Suprapubic skin (tissue), 4 donors: ENCODE results near the gene ZNF775. TPM values are rescaled to one million over a fixed set of nuclear protein-coding genes. Genes with fewer than 3 reads are reported as not detected.

Experiments
- DNase-seq, 2 donors: peaks; one replicate each; pipeline ENCODE4 v3.0.0-alpha.2; 2019; ENCODE audit warnings: low spot score in 2 of 2
- H3K27ac ChIP-seq: fragments of 200-600 bp; sonication (generic); one replicate; pipeline ENCODE4 v1.5.1; 2019
- H3K27me3 ChIP-seq: fragments of 200-600 bp; sonication (generic); one replicate; pipeline ENCODE4 v1.5.1; 2019
- H3K36me3 ChIP-seq: fragments of 200-600 bp; sonication (generic); one replicate; pipeline ENCODE4 v1.5.1; 2019
- H3K4me1 ChIP-seq: fragments of 200-600 bp; sonication (generic); one replicate; pipeline ENCODE4 v1.5.1; 2019
- H3K4me3 ChIP-seq: fragments of 200-600 bp; sonication (generic); one replicate; pipeline ENCODE4 v1.5.1; 2019; ENCODE audit warnings: mild to moderate bottlenecking
- H3K9me3 ChIP-seq: fragments of 200-600 bp; sonication (generic); one replicate; pipeline ENCODE4 v1.5.1; 2019
- EP300 ChIP-seq: sonication (generic); formaldehyde crosslinking; IDR thresholded peaks from one replicate; pipeline ENCODE4 v1.6.1; 2017; ENCODE audit warnings: antibody characterized with exemption
- POLR2A ChIP-seq, 2 donors: fragments of 450-650 bp; IDR thresholded peaks; one replicate each; pipeline ENCODE4 v1.6.1; 2017; ENCODE audit warnings: antibody characterized with exemption in 2 of 2, mild to moderate bottlenecking in 2 of 2, moderate library complexity in 2 of 2
- POLR2AphosphoS5 ChIP-seq, 3 donors: sonication (generic); formaldehyde crosslinking; IDR thresholded peaks; one replicate each; pipeline ENCODE4 v1.6.1; 2017; ENCODE audit warnings: antibody characterized with exemption in 3 of 3
- WGBS: methylation state at CpG from one replicate; pipeline ENCODE4 v1.1.5; 2018; 5-methylcytosine and 5-hydroxymethylcytosine counted together
- total RNA-seq, 4 donors: library from RNA; depleted of rRNA; stranded (reverse); fragments of >200 nt; gene quantifications; one replicate each; pipeline ENCODE4 v1.1.0, GENCODE V29; 2016
- TF ChIP-seq, protein P1 (sequence below), 2 donors: fragments of 200-600 bp in 1 of 2; fragments of 450-650 bp in 1 of 2; sonication (generic) in 1 of 2; IDR thresholded peaks; one replicate each; pipeline ENCODE4 v1.5.1; 2016 to 2019; ENCODE audit warnings: antibody characterized with exemption in 2 of 2, mild to moderate bottlenecking in 1 of 2, moderate library complexity in 1 of 2

ZNF775 gene
- total RNA-seq, 4 donors from 2014 or later, result 1.6 to 3.9 (median 2.6) TPM

DNA sequence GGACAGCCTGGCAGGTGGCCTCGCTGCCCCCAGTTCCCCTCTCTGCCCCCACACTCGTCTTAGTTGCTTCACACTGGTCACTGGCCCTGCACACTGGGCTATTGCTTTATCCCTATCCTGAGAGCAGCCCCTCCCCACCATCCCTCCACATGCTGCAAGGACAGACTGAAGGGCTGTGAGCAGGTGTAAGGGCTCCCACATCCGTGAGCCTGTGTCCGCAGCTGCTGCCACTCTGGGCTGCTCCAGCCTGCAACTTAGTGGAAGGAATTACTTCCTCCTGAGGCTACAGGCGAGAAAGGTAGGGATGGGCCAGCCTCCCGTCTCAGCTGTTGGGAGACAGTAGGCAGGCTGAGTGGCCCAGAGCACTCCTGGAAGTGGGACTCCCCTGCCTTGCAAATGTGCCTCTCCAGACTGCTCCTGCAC, 41.5 kb upstream of the ZNF775 start:
- Histone ChIP-seq H3K4me3 (no peak overlapping the region), H3K36me3 (no peaks in the 10 kb centered on the region), H3K9me3 (no peaks in the 10 kb centered on the region), H3K4me1 (peaks cover 27% of the 10 kb centered on the region), H3K27ac (no peak overlapping the region), H3K27me3 (peaks cover 23% of the 10 kb centered on the region)
- TF ChIP-seq POLR2A (IDR thresholded peaks at IDR 0.05), result no peak
- TF ChIP-seq POLR2AphosphoS5 (IDR thresholded peaks at IDR 0.05), result no peak
- no peak for TF ChIP-seq EP300
- TF ChIP-seq, protein P1, sequence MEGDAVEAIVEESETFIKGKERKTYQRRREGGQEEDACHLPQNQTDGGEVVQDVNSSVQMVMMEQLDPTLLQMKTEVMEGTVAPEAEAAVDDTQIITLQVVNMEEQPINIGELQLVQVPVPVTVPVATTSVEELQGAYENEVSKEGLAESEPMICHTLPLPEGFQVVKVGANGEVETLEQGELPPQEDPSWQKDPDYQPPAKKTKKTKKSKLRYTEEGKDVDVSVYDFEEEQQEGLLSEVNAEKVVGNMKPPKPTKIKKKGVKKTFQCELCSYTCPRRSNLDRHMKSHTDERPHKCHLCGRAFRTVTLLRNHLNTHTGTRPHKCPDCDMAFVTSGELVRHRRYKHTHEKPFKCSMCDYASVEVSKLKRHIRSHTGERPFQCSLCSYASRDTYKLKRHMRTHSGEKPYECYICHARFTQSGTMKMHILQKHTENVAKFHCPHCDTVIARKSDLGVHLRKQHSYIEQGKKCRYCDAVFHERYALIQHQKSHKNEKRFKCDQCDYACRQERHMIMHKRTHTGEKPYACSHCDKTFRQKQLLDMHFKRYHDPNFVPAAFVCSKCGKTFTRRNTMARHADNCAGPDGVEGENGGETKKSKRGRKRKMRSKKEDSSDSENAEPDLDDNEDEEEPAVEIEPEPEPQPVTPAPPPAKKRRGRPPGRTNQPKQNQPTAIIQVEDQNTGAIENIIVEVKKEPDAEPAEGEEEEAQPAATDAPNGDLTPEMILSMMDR (IDR thresholded peaks at IDR 0.05), result no peak
- no peak for DNase-seq
- 78% methylated on average over 3 of the region's 6 CpGs for WGBS

DNA sequence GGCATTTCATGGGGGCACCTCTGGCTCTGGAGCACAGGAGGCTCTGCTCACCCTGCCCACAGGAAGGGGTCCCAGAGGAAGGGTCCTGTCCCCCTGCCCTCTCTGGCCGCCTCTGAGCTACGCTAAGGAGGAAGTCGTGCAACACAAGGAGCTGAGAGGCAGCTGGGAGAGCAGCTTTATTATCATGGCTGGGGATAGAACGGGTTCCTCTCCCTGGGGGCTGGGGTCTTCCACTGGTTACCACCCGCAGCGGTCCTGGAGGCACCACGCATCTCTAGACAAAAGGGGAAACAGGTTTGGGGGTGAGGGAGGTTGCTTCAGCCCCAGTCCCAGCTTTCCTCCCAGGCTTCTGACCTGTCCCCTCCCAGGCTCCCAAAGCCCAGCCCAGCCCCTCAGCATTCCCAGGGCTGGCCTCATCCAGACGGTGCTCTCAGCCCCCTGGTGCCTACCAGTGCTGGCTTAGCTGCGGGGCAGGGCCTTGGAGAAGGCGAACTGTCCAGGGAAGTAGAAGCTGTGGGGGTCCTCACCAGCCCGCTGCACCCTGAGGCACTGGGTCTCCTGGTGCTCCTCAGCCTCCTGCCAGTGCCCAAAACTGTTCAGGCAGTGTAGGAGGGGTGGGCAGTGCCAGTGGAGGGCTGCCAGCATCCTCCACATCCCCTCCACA, 40.8 kb upstream of the ZNF775 start:
- no peak overlapping the region for H3K27ac ChIP-seq
- WGBS, result 78% methylated on average over 5 of the region's 11 CpGs
- peaks cover 27% of the 10 kb centered on the region for H3K4me1 ChIP-seq
- DNase-seq, result no peak
- H3K9me3 ChIP-seq, result no peaks in the 10 kb centered on the region
- H3K4me3 ChIP-seq, result no peak overlapping the region
- peaks cover 26% of the 10 kb centered on the region for H3K27me3 ChIP-seq
- TF ChIP-seq EP300, result no peak
- no peak for TF ChIP-seq POLR2A (IDR thresholded peaks at IDR 0.05)
- no peak for TF ChIP-seq POLR2AphosphoS5 (IDR thresholded peaks at IDR 0.05)
- TF ChIP-seq, protein P1 (IDR thresholded peaks at IDR 0.05), result no peak
- H3K36me3 ChIP-seq, result no peaks in the 10 kb centered on the region

DNA sequence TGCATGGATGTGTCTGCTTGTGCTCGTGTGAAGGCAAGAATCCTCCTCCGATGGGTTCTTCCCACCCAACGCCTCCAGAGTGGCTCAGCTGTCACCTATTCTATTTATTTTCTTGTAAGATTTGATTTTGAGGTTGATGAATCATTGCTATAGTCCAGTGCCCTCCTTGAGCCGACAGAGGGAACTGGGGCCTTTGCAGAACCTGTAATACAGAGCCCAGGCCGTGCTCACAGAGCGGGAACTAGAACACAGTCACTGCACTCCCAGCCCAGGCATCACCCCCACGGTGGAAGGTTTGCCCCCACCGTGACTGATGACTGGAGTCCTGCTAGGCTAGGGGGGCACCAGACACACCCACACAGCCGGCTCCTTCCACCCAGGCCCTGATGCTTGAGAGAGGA, 39.7 kb upstream of the ZNF775 start:
- Histone ChIP-seq H3K4me1 (peaks cover 27% of the 10 kb centered on the region), H3K36me3 (no peaks in the 10 kb centered on the region), H3K27ac (no peak overlapping the region), H3K4me3 (no peak overlapping the region), H3K27me3 (peaks cover 27% of the 10 kb centered on the region), H3K9me3 (no peaks in the 10 kb centered on the region)
- no peak for DNase-seq
- 73% methylated on average over 9 of the region's 9 CpGs for WGBS
- TF ChIP-seq POLR2AphosphoS5 (IDR thresholded peaks at IDR 0.05), result no peak
- TF ChIP-seq, protein P1 (IDR thresholded peaks at IDR 0.05), result no peak
- no peak for TF ChIP-seq EP300
- no peak for TF ChIP-seq POLR2A (IDR thresholded peaks at IDR 0.05)

DNA sequence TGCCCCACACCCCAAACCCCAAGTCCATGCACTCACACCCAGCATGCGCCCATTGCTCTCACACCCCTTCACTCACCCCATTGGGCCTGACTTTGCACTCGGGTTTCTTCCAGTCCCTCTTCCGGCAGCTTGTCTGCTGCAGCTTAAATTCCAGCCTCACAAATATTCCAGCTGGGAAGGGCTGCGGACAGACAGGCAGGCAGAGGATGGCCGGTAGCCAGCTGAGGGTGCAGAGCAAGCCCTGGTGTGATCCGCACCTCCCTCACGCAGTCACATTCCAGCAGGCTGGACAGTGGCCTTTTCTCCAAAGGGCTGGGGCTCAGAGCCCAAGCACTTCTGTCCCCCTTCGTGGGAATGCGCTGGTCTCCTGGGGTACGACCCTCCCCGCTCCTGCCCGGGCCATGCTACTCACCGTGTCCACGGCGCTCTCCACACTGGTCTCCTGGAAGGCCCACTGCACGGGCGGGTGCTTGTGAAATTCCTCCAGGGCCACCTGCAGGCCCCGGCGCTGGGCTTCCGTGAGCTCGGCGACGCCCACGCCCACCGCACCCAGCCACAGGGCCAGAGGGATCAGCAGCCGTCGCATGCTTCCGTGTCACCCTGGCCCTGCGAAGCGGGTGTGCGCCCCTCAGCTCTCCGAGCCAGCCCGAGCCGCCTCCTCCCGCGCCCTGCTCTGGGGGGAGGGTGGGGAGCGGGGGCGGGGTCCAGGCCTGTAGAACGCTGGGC, 38.9 kb upstream of the ZNF775 start:
- H3K4me3 ChIP-seq, result peak overlapping the region; percentile 51
- TF ChIP-seq EP300, result no peak
- TF ChIP-seq, protein P1 (IDR thresholded peaks at IDR 0.05), result no peak
- TF ChIP-seq POLR2A (IDR thresholded peaks at IDR 0.05), result no peak
- no peak for TF ChIP-seq POLR2AphosphoS5 (IDR thresholded peaks at IDR 0.05)
- H3K27me3 ChIP-seq, result peaks cover 27% of the 10 kb centered on the region
- peak overlapping the region; percentile 63 for H3K27ac ChIP-seq
- no peaks in the 10 kb centered on the region for H3K9me3 ChIP-seq
- no peak for DNase-seq
- H3K36me3 ChIP-seq, result no peaks in the 10 kb centered on the region
- H3K4me1 ChIP-seq, result peaks cover 27% of the 10 kb centered on the region
- whole genome bisulfite sequencing, result 28% methylated on average over 6 of the region's 39 CpGs

DNA sequence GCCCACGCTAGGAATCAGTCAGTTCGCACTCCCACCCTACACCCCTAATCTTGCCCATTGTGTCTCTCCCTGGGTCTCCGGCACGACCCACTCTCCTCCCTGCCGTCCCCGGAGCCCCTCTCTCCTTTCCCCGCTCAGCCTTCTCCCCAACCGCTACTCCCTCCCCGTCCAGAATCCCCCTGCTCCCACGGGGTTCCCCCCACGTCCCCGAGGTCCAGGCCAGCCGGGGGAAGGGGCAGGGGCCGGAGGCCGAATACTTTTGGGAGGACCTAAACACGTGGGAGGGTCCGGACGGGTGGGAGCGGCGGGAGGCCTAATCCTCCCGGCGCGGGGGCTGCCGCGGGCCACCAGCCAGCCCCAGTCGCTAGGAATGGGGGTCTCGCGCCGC, 38.3 kb upstream of the ZNF775 start:
- TF ChIP-seq, protein P1 (IDR thresholded peaks at IDR 0.05), result no peak
- no peak for TF ChIP-seq POLR2AphosphoS5 (IDR thresholded peaks at IDR 0.05)
- no peak for TF ChIP-seq EP300
- TF ChIP-seq POLR2A (IDR thresholded peaks at IDR 0.05), result no peak
- H3K4me1 ChIP-seq, result peaks cover 22% of the 10 kb centered on the region
- H3K4me3 ChIP-seq, result peak overlapping the region; percentile 51
- H3K27me3 ChIP-seq, result peaks cover 27% of the 10 kb centered on the region
- peak overlapping the region; percentile 63 for H3K27ac ChIP-seq
- WGBS, result 7% methylated on average over 29 of the region's 29 CpGs
- H3K9me3 ChIP-seq, result no peaks in the 10 kb centered on the region
- no peaks in the 10 kb centered on the region for H3K36me3 ChIP-seq
- DNase-seq, result no peak
